DOHH2 (cell line): ENCODE results near the gene TCF3.

Source experiments
- EZH2phosphoT487 ChIP-seq: fragments of 200-600 bp; sonication (generic); IDR thresholded peaks from 2 replicates; pipeline ENCODE4 v1.6.1; 2017; ENCODE audit warnings: borderline replicate concordance, mild to moderate bottlenecking, antibody characterized with exemption, low read length, moderate library complexity, mixed read lengths
- TF ChIP-seq, protein P1 (sequence below): fragments of 200-600 bp; sonication (generic); IDR thresholded peaks from one replicate; pipeline ENCODE4 v1.5.1; 2014; ENCODE audit warnings: antibody characterized with exemption, mild to moderate bottlenecking, low read depth, low read length; ENCODE audit not compliant: poor library complexity, severe bottlenecking

DNA sequence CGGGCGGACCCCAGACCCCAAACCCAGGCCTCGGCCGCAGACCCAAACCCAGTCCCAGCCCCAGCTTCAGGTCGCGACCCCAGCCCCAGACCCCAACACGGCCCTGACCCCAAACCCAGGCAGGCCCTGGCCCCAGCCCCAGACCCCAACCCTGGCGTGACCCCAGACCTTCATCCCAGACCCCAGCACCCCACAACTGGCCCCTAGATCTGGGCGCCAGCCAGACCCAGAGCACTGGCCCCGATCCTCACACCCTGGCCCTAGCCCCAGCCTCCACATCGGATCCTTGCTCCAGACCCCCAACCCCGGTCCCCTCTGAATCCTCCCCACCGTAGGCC, 67.2 kb downstream of the TCF3 start:
- TF ChIP-seq EZH2phosphoT487, result no peak
- TF ChIP-seq, protein P1, sequence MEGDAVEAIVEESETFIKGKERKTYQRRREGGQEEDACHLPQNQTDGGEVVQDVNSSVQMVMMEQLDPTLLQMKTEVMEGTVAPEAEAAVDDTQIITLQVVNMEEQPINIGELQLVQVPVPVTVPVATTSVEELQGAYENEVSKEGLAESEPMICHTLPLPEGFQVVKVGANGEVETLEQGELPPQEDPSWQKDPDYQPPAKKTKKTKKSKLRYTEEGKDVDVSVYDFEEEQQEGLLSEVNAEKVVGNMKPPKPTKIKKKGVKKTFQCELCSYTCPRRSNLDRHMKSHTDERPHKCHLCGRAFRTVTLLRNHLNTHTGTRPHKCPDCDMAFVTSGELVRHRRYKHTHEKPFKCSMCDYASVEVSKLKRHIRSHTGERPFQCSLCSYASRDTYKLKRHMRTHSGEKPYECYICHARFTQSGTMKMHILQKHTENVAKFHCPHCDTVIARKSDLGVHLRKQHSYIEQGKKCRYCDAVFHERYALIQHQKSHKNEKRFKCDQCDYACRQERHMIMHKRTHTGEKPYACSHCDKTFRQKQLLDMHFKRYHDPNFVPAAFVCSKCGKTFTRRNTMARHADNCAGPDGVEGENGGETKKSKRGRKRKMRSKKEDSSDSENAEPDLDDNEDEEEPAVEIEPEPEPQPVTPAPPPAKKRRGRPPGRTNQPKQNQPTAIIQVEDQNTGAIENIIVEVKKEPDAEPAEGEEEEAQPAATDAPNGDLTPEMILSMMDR, result no peak
